ENCODE measurements around the gene ARID3B.
"Not testable (repeated sequence)": the region's sequence is repeated elsewhere in the genome, so short reads cannot be mapped to it uniquely, and the experiment has no call there.

Gene ARID3B

GRCh38 chr15:74568594-74568993 is 27.6 kb downstream of the ARID3B start:
- DNase-seq (ENCODE audit: low read depth, low spot score), result no peak

DNA sequence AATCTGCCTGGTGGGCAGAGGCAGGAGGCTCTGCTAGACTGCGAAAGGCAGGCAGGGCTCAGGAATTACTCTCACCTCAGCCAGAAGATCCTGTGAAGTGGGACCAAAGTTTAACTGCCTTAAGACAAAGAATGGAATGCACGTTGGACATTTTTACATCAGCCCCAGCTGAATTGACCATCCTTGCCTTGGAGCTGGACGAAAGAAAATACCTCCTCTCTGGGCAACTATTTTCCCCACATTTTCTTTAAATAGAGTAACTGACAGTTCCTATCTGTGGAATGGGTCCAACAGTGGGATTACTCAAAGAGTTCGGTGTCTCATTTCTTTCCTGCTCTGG is 28.7 kb downstream of the ARID3B start:
- no peak for DNase-seq (ENCODE audit: low read depth, low spot score)

- DNase-seq (ENCODE audit: low read depth, low spot score), result no peak
These were observed 30.2 kb downstream of the ARID3B start for GRCh38 chr15:74571191-74571590.

DNA sequence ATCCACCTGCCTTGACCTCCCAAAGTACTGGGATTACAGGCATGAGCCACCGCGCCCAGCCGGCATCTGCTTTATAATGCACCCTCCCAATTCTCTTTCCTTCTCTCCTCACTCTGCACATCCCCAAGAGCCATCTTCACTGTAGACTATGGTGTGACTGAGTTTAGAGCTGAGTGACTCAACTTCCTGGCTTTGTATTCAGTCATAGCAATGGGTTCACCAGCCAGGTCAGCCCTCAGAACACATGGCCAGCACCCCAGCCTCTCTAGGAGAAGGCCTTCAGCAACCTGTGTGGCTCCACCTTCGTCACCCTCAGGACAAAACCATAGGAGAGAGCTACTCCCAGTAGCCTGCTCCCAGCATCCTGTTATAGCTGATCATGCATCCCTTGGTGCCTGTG is 33.0 kb downstream of the ARID3B start:
- no peak for DNase-seq (ENCODE audit: low read depth, low spot score)

- DNase-seq (ENCODE audit: low read depth, low spot score), result no peak
These were observed 37.5 kb downstream of the ARID3B start for GRCh38 chr15:74578496-74578994.

- DNase-seq (ENCODE audit: low read depth, low spot score), result no peak
These were observed 38.0 kb downstream of the ARID3B start for GRCh38 chr15:74579001-74579400.

- no peak for DNase-seq (ENCODE audit: low read depth, low spot score)
These were observed 39.7 kb downstream of the ARID3B start for GRCh38 chr15:74580538-74581350.

DNA sequence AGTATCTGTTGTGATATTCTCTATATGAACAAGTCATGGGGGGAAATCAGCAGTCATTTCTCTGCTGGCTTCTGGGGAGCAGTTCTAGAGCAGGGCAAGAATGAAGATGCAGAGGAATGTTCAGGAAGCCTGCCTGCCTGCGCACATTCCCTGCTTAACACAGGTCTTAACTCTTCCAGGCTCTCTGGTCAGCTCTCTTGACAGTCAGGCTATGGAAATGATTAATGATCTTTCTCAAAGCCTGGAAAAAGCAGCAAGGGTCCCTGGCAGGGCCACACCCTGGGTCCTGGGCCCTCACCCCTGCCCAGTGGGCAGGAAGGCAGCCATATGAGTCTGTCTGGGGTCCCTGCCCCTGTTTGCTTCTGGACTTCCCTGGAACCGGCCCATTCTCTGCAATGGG is 43.2 kb downstream of the ARID3B start:
- no peak for DNase-seq (ENCODE audit: low read depth, low spot score)

DNA sequence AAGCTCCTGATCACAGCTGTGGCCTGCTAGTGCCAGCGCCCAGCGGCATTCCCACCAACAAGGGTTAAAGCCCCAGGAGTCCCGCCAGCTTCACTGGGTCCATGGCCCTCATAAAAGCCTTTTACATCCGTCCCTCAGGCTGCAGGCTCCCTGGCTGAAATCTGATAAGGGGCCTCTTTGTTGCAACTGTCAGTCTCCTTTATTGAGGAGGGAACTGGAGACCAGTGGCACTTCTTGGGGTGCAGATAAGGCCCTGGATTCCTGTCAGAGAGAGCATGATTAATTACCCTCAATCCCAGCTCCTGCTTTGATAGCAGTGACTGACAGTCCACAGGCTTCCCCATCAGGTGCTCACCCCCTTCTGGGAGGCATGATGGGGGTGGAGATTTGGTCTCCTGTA is 43.8 kb downstream of the ARID3B start:
- no peak for DNase-seq (ENCODE audit: low read depth, low spot score)

GRCh38 chr15:74585191-74585590 is 44.2 kb downstream of the ARID3B start:
- DNase-seq (ENCODE audit: low read depth, low spot score), result no peak

- DNase-seq (ENCODE audit: low read depth, low spot score), result no peak
These were observed 44.8 kb downstream of the ARID3B start for GRCh38 chr15:74585857-74586256.

GRCh38 chr15:74589826-74590225 is 48.8 kb downstream of the ARID3B start:
- DNase-seq (ENCODE audit: low read depth, low spot score), result no peak

DNA sequence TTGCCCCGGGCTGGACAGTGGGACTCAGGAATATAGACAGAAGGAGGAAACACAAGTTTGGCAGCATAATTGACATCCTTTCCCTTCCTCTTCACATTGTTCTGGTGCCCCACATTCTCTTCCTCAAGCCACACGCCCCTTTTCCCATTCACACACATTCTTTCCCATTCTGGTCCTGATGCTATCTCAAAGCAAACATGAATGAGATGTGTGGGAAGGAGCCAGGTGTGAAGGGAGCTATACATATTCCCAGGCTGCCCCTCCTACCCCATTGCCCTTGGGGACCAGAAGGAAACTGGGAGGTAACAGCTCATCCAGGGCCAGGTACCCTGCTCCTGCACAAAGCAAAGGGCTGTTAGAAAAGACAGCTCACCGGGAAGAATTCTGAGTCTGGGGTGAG is 51.2 kb downstream of the ARID3B start:
- no peak for DNase-seq (ENCODE audit: low read depth, low spot score)

DNA sequence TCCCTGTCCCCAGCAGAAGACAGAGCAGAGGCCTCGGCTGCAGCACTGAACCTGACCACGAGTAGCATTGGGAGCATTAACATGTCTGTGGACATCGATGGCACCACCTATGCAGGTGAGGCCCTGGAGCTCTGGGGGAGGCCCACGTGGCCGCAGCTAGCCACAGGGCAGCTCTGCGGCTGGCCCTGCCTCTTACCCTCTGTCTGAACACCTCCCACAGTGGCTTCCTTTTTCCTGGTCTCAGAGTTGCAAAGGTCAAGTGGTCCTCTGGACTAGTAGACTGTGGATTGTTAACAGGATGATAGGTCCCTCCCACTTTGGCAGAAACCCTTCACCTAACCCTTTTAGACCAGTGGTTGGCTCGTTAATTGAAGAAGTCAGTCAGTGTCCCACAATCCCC is 52.1 kb downstream of the ARID3B start:
- DNase-seq (ENCODE audit: low read depth, low spot score), result no peak

GRCh38 chr15:74594455-74594854 is 53.4 kb downstream of the ARID3B start:
- DNase-seq (ENCODE audit: low read depth, low spot score), result no peak

- DNase-seq (ENCODE audit: low read depth, low spot score), result no peak
These were observed 54.3 kb downstream of the ARID3B start for GRCh38 chr15:74595271-74595670.

DNA sequence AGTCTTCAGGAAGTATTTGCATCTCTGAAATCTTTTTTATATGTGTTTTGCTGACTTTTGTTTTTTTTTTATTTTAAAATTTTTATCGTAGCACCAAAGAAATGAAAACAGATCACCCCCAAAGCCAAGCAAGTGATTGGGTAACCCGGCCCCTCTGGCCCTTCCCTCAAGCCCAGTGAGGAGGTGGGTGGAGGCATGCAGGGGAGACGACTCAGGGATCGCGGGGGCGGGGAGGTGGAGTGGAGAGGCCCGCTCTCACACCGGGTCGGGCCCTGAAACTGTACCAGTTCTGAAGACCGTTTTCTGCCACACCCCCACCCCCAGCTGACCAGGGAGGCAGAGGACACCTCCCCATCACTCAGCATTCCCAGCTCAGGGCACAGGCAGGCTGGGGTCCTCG is 55.7 kb downstream of the ARID3B start:
- not testable (repeated sequence) for DNase-seq (ENCODE audit: low read depth, low spot score)

GRCh38 chr15:74597146-74597705 is 56.2 kb downstream of the ARID3B start:
- not testable (repeated sequence) for DNase-seq (ENCODE audit: low read depth, low spot score)

GRCh38 chr15:74598126-74598842 is 57.3 kb downstream of the ARID3B start:
- DNase-seq (ENCODE audit: low read depth, low spot score), result peak; percentile 72

DNA sequence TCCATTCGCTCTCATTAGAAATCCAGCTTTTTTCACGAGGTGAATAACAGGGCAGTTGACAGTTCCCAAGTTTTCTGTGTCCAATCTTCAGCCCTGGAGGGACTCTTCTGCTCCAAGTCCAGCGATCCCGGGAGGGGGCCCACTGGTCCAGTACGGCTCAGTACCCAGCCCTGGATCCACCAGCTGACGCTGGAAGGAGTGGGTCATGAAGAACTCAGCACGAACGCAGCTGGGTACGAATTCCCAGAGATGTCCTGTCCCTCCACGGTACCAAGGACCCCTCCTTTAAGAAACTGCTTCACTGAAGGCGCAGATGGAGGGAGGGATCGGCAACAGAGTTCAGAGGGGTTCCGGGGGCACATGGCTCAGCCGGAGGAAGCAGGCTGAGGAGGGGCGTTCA is 58.1 kb downstream of the ARID3B start:
- no peak for DNase-seq (ENCODE audit: low read depth, low spot score)

DNA sequence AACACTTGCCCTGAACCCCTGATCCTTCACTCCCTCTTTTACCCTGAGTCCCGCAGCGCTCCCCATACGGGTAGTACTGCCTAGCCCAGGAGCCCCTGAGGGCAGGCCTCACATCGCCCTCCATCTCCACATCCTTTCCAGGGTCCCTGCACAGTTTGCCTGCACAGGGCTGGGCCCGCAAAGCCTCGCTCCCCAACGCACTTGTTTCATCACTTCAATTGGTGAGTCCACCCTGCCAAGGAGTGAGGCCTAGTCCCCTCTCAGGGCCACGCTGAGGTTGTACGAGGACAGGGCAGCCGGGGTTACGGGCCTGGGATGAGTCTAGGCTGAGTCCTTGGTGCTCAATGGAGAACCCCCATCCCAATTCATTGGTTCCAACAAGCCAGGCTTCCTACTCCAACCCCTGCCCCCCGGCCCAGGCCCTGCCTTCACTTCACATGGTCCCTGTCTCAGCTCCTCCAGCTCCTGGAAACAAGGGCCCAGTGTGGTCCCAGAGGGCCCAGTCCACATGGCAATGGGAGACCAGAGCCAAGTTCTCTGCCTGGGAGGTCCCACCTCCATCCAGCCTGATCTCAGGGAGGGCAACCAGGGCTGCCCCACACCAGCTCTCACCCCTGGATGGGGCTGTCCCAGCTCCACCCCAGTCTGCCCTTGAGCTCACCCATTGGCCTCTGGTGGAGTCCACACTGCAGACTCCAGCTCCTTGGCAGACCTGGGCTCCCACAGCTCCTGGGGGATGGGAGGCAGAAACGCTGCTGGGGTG is 62.2 kb downstream of the ARID3B start:
- DNase-seq (ENCODE audit: low read depth, low spot score), result no peak
